H9 (cell line): ENCODE results near the gene C16orf92. TPM values are rescaled to one million over a fixed set of nuclear protein-coding genes. Genes with fewer than 3 reads are reported as not detected.
A peak's percentile ranks its signal among the peaks of the same experiment; 100 is the strongest.

Source experiments
- DNase-seq: peaks from one replicate; pipeline ENCODE4 v3.0.0-alpha.2; 2017
- H2AFZ ChIP-seq: one replicate; pipeline ENCODE4 v1.6.1; 2013; ENCODE audit warnings: mild to moderate bottlenecking, low read length, control low read depth, moderate library complexity
- H2AK5ac ChIP-seq: 2 replicates; pipeline ENCODE4 v1.6.1; 2013; ENCODE audit warnings: low read length, control low read depth, mixed read lengths; ENCODE audit not compliant: insufficient read length
- H2BK120ac ChIP-seq: one replicate; pipeline ENCODE4 v1.6.1; 2013; ENCODE audit warnings: low read depth, mild to moderate bottlenecking, low read length, control low read depth, inconsistent platforms; ENCODE audit not compliant: poor library complexity, severe bottlenecking
- H2BK12ac ChIP-seq: 2 replicates; pipeline ENCODE4 v1.6.1; 2013; ENCODE audit warnings: low read length, control low read depth, mixed read lengths, low read depth; ENCODE audit not compliant: insufficient read length
- H2BK15ac ChIP-seq: 2 replicates; pipeline ENCODE4 v1.6.1; 2013; ENCODE audit warnings: low read depth, low read length, control low read depth
- H2BK20ac ChIP-seq: one replicate; pipeline ENCODE4 v1.6.1; 2013; ENCODE audit warnings: low read depth, mild to moderate bottlenecking, low read length, control low read depth, inconsistent platforms; ENCODE audit not compliant: poor library complexity, severe bottlenecking
- H2BK5ac ChIP-seq: 2 replicates; pipeline ENCODE4 v1.6.1; 2013; ENCODE audit warnings: low read length, control low read depth, mixed read lengths; ENCODE audit not compliant: insufficient read length
- H3K14ac ChIP-seq: 2 replicates; pipeline ENCODE4 v1.6.1; 2013; ENCODE audit warnings: low read length, control low read depth; ENCODE audit not compliant: insufficient read depth
- H3K18ac ChIP-seq: 2 replicates; pipeline ENCODE4 v1.6.1; 2013; ENCODE audit warnings: low read depth, mild to moderate bottlenecking, mixed read lengths, low read length, control low read depth; ENCODE audit not compliant: insufficient read length
- H3K23ac ChIP-seq: 2 replicates; pipeline ENCODE4 v1.6.1; 2013; ENCODE audit warnings: low read length, control low read depth, mixed read lengths, low read depth; ENCODE audit not compliant: insufficient read length
- H3K23me2 ChIP-seq: 2 replicates; pipeline ENCODE4 v1.6.1; 2013; ENCODE audit warnings: low read depth, mild to moderate bottlenecking, mixed read lengths, low read length, control low read depth; ENCODE audit not compliant: insufficient read length, poor library complexity, severe bottlenecking
- H3K27ac ChIP-seq: 2 replicates; pipeline ENCODE4 v1.5.1; 2013; ENCODE audit warnings: low read length, control low read depth, mixed read lengths, low read depth; ENCODE audit not compliant: insufficient read length
- H3K27me3 ChIP-seq: 2 replicates; pipeline ENCODE4 v1.6.1; 2013; ENCODE audit warnings: low read length, control low read depth, inconsistent platforms; ENCODE audit not compliant: insufficient read depth
- H3K4ac ChIP-seq: 2 replicates; pipeline ENCODE4 v1.6.1; 2013; ENCODE audit warnings: low read depth, mild to moderate bottlenecking, control low read depth, inconsistent platforms, low read length, moderate library complexity
- H3K4me1 ChIP-seq: 2 replicates; pipeline ENCODE4 v1.6.1; 2013; ENCODE audit warnings: low read length, control low read depth, inconsistent platforms; ENCODE audit not compliant: insufficient read depth
- H3K4me2 ChIP-seq: 2 replicates; pipeline ENCODE4 v1.6.1; 2013; ENCODE audit warnings: low read length, control low read depth, mixed read lengths; ENCODE audit not compliant: insufficient read length, insufficient read depth
- H3K56ac ChIP-seq: 2 replicates; pipeline ENCODE4 v1.6.1; 2013; ENCODE audit warnings: low read depth, mild to moderate bottlenecking, mixed read lengths, low read length, control low read depth; ENCODE audit not compliant: insufficient read length
- H3K79me1 ChIP-seq: 2 replicates; pipeline ENCODE4 v1.6.1; 2013; ENCODE audit warnings: low read depth, mild to moderate bottlenecking, moderate library complexity, low read length, control low read depth, inconsistent platforms; ENCODE audit not compliant: insufficient read depth, poor library complexity, severe bottlenecking
- H3K79me2 ChIP-seq: 2 replicates; pipeline ENCODE4 v1.6.1; 2013; ENCODE audit warnings: low read length, control low read depth, inconsistent platforms; ENCODE audit not compliant: insufficient read depth
- H3K9ac ChIP-seq: 2 replicates; pipeline ENCODE4 v1.6.1; 2013; ENCODE audit warnings: low read length, control low read depth, mixed read lengths; ENCODE audit not compliant: insufficient read length; ENCODE audit errors: extremely low read depth
- H3K9me3 ChIP-seq: one replicate; pipeline ENCODE4 v1.6.1; 2013; ENCODE audit warnings: low read depth, low read length, inconsistent platforms; ENCODE audit not compliant: control insufficient read depth
- H3T11ph ChIP-seq: one replicate; pipeline ENCODE4 v1.6.1; 2013; ENCODE audit warnings: mild to moderate bottlenecking, low read length, control low read depth, inconsistent platforms
- H4K20me1 ChIP-seq: one replicate; pipeline ENCODE4 v1.6.1; 2013; ENCODE audit not compliant: control insufficient read depth, insufficient read length, insufficient read depth
- H4K5ac ChIP-seq: 2 replicates; pipeline ENCODE4 v1.6.1; 2013; ENCODE audit warnings: low read depth, mild to moderate bottlenecking, mixed read lengths, low read length, control low read depth; ENCODE audit not compliant: insufficient read length
- H4K8ac ChIP-seq: replicated peaks from 2 replicates; pipeline ENCODE4 v1.6.1; 2013; ENCODE audit warnings: low read length, control low read depth, mixed read lengths, low read depth; ENCODE audit not compliant: insufficient read length
- H4K91ac ChIP-seq: 2 replicates; pipeline ENCODE4 v1.6.1; 2013; ENCODE audit warnings: low read depth, mild to moderate bottlenecking, moderate library complexity, mixed read lengths, low read length, control low read depth; ENCODE audit not compliant: insufficient read length
- H3K27ac Mint-ChIP-seq, 3 experiments: 2 replicates in 2 of 3; 3 replicates in 1 of 3; pipeline ENCODE4 v1.8.0; 2020 to 2021; ENCODE audit warnings: mixed read lengths in 3 of 3, mild to moderate bottlenecking in 1 of 3, moderate library complexity in 1 of 3
- H3K27me3 Mint-ChIP-seq: 2 replicates; pipeline ENCODE4 v1.8.0; 2021; ENCODE audit warnings: low read depth, mild to moderate bottlenecking, moderate library complexity, mixed read lengths
- H3K36me3 Mint-ChIP-seq, 3 experiments: 2 replicates in 2 of 3; 3 replicates in 1 of 3; pipeline ENCODE4 v1.8.0; 2020 to 2021; ENCODE audit warnings: low read depth in 3 of 3, mixed read lengths in 3 of 3; ENCODE audit not compliant: insufficient read depth in 1 of 3
- H3K4me1 Mint-ChIP-seq, 2 experiments: 2 replicates each; pipeline ENCODE4 v1.8.0; 2020; ENCODE audit warnings: mixed read lengths in 2 of 2
- H3K4me3 Mint-ChIP-seq, 2 experiments: 2 replicates in 1 of 2; 3 replicates in 1 of 2; pipeline ENCODE4 v1.8.0; 2020 to 2021; ENCODE audit warnings: mild to moderate bottlenecking in 2 of 2, mixed read lengths in 2 of 2, moderate library complexity in 1 of 2
- H3K9me3 Mint-ChIP-seq, 2 experiments: 2 replicates in 1 of 2; 3 replicates in 1 of 2; pipeline ENCODE4 v1.8.0; 2020; ENCODE audit warnings: mild to moderate bottlenecking in 2 of 2, mixed read lengths in 2 of 2, moderate library complexity in 1 of 2
- WGBS: extraction: QIAGEN DNeasy Blood & Tissue Kit; methylation state at CpG from one replicate; pipeline ENCODE4 v1.1.7; 2013; ENCODE audit warnings: missing lambda C conversion rate, low lambda C conversion rate, mixed read lengths; ENCODE audit not compliant: insufficient read length; ENCODE audit errors: extremely low coverage; 5-methylcytosine and 5-hydroxymethylcytosine counted together
- total RNA-seq: library from RNA; stranded (reverse); gene quantifications from 2 replicates; pipeline ENCODE4 v1.2.1, GENCODE V29; 2021
- TF ChIP-seq, protein P1 (sequence below): fragments of 200-600 bp; sonication (generic); conservative IDR thresholded peaks from 3 replicates; pipeline ENCODE4 v1.8.0; 2021; ENCODE audit warnings: antibody characterized with exemption, mild to moderate bottlenecking

Gene C16orf92
- total RNA-seq, 1 experiment from 2014 or later, result not detected

DNA sequence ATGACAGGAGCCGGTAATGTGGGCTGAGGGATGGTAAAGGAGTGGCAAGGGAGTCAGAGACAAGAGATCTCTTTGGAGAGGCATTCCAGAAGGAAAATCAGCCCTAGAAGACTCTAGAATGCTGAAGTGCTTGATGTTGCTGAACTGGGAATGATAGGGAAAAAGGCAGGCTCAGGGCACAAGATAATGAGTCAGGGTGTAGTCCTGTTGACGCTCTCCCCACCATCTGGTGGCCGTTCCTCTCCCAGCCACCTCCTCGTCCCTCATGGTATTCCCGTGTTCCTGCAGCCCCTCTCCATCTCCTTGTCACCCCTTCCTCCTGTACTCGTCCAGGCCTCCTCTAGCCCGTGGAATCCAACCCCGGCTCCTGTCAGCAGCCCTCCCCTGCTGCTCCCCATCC, 31.5 kb downstream of the C16orf92 start:
- no peak overlapping the region for H4K8ac ChIP-seq
- no peak overlapping the region for H2BK15ac ChIP-seq
- no peak overlapping the region for H4K91ac ChIP-seq
- peaks cover 9% of the 10 kb centered on the region for H3K23me2 ChIP-seq
- Mint-ChIP-seq H3K4me3 (peak overlapping the region; percentile 42 to 69), H3K9me3 (no peaks in the 10 kb centered on the region), H3K4me1 (peaks cover 13 to 16% of the 10 kb centered on the region in 2 experiments), H3K27me3 (peaks cover 14% of the 10 kb centered on the region), H3K27ac (no peak overlapping the region), H3K36me3 (no peaks in the 10 kb centered on the region)
- H3K4me2 ChIP-seq, result no peak overlapping the region
- no peak overlapping the region for H2BK120ac ChIP-seq
- no peak overlapping the region for H4K5ac ChIP-seq
- no peak overlapping the region for H3K56ac ChIP-seq
- H3K27me3 ChIP-seq, result no peaks in the 10 kb centered on the region
- no peak overlapping the region for H2BK12ac ChIP-seq
- H3K4me1 ChIP-seq, result no peaks in the 10 kb centered on the region
- no peaks in the 10 kb centered on the region for H3K9me3 ChIP-seq
- no peak overlapping the region for H3K23ac ChIP-seq
- no peaks in the 10 kb centered on the region for H3K79me2 ChIP-seq
- no peak overlapping the region for H2BK20ac ChIP-seq
- TF ChIP-seq, protein P1, sequence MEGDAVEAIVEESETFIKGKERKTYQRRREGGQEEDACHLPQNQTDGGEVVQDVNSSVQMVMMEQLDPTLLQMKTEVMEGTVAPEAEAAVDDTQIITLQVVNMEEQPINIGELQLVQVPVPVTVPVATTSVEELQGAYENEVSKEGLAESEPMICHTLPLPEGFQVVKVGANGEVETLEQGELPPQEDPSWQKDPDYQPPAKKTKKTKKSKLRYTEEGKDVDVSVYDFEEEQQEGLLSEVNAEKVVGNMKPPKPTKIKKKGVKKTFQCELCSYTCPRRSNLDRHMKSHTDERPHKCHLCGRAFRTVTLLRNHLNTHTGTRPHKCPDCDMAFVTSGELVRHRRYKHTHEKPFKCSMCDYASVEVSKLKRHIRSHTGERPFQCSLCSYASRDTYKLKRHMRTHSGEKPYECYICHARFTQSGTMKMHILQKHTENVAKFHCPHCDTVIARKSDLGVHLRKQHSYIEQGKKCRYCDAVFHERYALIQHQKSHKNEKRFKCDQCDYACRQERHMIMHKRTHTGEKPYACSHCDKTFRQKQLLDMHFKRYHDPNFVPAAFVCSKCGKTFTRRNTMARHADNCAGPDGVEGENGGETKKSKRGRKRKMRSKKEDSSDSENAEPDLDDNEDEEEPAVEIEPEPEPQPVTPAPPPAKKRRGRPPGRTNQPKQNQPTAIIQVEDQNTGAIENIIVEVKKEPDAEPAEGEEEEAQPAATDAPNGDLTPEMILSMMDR, result no peak
- H2BK5ac ChIP-seq, result no peak overlapping the region
- H3K79me1 ChIP-seq, result no peaks in the 10 kb centered on the region
- H3T11ph ChIP-seq, result no peak overlapping the region
- H3K9ac ChIP-seq, result no peak overlapping the region
- no peak overlapping the region for H3K4ac ChIP-seq
- H2AFZ ChIP-seq, result no peak overlapping the region
- H2AK5ac ChIP-seq, result no peak overlapping the region
- WGBS, result no CpG with 5 or more reads among the region's 8 CpGs
- no peaks in the 10 kb centered on the region for H4K20me1 ChIP-seq
- no peak overlapping the region for H3K14ac ChIP-seq
- no peak overlapping the region for H3K27ac ChIP-seq
- DNase-seq, result no peak
- H3K18ac ChIP-seq, result no peak overlapping the region
